LNCAP (cell line): Measurements from ENCODE around the gene GJD4.

ENCODE experiments used
- TF ChIP-seq, protein P1 (sequence below): fragments of 450-650 bp; IDR thresholded peaks from 2 replicates; pipeline ENCODE4 v1.5.1; 2017; ENCODE audit warnings: mild to moderate bottlenecking

Gene GJD4

DNA sequence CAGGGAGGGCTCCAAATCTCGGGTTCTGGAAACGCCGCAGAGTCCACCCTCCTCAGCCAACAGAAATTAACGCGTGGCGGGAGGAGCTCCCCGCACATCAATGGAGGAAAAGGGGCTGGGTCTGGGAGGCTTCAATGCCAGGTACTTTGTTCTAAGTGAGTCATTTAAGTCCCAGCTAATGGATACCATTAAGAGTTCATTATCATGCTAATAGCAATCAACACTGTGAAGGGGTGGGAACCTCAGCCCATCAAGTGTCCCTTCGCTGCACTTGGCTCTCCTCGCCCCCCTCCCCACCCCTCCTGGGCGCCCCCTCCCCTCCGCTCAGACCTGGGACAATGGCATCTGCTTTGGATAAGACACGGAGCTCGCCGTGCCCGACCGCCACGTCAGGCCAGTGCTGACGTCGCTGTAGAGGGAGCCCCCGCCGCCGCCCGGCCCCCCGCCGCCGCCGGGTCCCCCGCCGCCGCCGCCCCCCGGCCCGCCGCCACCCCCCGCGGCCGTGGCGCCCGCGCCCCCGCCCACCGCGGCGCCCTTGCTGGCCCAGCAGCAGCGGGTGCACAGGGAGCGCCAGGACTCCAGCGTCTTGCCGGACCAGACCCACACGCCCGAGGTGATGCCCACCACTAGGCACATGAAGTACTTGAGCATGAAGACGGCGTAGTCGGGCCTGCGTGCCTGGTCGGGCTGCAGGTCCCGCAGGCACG is 34.0 kb downstream of the GJD4 start:
- TF ChIP-seq, protein P1, sequence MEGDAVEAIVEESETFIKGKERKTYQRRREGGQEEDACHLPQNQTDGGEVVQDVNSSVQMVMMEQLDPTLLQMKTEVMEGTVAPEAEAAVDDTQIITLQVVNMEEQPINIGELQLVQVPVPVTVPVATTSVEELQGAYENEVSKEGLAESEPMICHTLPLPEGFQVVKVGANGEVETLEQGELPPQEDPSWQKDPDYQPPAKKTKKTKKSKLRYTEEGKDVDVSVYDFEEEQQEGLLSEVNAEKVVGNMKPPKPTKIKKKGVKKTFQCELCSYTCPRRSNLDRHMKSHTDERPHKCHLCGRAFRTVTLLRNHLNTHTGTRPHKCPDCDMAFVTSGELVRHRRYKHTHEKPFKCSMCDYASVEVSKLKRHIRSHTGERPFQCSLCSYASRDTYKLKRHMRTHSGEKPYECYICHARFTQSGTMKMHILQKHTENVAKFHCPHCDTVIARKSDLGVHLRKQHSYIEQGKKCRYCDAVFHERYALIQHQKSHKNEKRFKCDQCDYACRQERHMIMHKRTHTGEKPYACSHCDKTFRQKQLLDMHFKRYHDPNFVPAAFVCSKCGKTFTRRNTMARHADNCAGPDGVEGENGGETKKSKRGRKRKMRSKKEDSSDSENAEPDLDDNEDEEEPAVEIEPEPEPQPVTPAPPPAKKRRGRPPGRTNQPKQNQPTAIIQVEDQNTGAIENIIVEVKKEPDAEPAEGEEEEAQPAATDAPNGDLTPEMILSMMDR: no peak

DNA sequence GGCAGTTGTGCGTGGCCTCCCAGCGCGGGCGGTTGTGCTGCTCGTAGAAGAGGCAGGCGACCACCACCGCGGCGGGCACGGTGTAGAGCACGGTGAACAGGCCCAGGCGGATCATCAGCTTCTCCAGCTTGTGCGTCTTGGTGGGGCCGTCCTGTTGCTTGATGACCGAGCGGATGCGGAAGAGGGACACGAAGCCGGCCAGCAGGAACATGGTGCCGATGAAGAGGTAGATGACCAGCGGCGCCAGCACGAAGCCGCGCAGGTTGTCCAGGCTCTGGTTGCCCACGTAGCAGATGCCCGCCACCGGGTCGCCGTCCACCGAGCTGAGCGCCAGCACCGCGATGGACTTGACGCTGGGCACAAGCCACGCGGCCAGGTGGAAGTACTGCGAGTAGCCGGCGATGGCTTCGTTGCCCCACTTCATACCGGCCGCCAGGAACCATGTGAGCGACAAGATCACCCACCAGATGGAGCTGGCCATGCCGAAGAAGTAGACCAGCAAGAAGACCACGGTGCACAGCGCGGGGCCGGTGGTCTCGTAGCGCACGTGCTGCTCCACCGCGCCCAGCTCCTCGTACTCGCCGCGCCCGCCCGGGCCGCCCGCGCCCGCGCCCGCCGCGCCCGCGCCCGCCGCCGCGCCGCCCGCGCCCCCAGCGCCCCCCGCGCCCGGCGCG is 34.7 kb downstream of the GJD4 start:
- TF ChIP-seq, protein P1: no peak

DNA sequence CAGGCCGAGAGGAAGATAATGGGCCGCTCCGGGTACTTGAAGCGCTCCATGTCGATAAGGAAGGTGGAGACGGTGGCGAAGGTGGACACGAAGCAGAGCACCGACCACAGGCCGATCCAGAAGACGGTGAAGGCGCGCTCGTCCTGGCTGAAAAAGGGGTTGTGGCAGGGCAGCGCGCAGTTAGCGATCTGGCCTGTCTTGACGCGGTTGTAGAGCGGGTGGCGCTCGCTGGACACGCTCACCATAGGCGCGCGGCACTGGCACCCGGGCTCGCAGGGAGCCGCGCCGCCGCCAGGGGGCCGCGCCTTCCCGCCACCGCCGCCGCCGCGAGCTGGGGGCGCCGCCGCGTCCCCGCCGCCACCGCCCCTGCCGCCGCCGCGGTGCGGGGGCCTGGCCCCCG is 35.3 kb downstream of the GJD4 start:
- TF ChIP-seq, protein P1: peak; percentile 67

DNA sequence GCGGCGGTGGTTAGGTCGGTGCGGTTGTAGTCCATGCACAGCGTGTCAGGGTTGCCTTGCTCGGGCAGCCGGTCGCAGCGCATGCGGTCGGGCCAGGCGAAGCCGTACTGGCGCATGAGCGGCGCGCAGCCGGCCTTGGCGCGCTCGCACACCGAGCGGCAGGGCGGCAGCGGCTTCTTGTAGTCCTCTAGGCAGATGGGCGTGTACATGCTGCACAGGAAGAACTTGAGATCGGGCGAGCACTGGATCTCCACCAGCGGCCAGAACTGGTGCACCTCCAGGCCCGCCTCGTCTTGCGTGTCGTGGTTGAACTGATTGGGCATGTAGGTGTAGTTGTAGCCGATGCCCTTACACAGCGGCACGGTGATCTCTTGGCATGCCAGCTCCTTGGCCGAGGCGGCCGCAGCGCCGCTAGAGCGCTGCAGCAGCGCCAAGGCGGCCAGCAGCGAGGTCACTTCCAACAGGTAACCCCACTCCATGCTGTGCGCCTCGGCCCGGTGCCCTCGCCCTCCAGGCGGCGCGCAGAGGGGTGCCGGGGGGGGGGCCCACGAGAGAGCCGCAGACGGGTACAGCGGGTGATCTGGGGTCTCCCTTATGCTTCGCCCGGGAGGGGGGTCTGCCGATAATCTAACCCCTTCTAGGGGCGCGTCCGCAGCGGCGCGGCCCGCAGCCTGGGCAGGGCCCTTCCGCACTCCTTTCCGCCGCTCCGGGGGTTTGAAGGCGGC is 36.0 kb downstream of the GJD4 start:
- TF ChIP-seq, protein P1: no peak

DNA sequence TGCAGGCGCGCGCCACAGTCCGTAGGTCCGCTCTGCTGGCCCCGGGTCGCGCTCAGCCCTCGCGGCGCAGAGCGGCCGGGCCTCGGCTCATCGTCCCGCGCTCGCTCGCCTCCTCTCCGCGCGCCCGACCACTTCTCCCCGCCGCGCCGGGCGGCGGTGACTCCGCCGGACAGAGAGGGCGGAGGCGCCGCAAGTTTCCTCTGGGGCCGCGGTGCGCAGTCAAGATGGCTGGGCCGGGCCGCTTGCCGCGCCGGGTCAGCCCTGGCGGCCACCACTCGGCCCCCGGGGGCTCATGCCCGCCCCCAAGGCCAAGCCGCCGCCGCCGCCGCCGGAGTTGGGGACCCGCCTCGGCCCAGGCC is 36.5 kb downstream of the GJD4 start:
- TF ChIP-seq, protein P1: no peak

DNA sequence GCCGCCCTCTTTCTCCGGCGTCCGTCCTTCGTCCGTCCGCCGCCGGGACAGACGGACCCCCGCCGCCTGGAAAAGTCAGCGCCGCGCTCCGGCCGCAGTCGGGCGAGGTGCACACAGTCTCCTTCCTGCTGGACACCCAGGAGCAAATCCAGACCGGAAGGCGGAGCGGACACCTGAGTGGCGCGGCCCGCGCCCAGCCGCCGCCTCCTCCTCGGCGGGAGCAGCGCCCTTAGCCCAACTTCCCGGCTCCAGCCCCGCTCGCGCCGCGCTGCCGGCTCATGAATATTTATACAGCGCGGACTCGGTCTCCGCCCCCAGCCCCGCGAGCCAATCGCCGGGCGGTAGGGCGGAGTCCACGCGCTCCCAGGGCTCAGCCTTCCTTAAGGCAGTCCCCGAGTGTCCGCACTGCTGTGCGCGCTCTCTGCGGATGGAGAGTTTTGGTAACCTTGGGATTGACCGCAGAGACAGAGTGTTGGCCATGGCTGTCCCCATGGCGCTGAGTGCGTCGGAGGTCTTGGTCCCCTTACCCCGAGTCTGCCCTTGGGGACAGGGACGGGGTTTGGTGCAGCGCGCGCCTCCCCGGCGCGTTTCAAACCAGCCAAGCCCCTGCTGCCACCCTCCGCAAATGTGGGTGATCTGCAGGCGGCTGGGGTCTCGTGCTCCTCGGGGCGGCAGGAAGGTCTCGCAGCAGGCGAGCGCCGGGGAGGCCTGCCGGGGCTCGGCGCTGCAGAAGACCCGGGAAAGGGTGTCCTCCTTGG is 37.1 kb downstream of the GJD4 start, which contains the start of gene FZD8:
Gene FZD8, minus strand, starts transcription at position 262 of the 758 bp plus-strand sequence. CDS start 867 bp downstream, outside the sequence.
- TF ChIP-seq, protein P1: peak; percentile 16; the same call in 1 of the 2 replicates

DNA sequence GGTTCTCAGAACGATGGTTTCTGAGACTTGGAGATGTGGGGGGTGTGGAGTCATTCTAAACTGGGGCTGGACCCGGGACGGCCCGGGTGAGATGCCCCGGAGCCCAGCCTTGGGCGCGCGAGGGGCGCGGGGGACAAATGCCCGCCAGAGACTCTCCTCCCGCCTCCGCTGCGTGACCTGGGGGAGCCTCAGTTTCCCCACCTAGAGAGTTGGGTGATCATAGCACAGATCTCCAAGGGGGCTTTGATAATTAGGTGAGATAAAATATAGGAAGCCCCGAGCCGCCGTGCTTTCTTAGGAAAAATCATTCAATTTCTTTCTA is 37.6 kb downstream of the GJD4 start:
- TF ChIP-seq, protein P1: no peak; the same call in 1 of the 2 replicates
